HepG2 (cell line): ENCODE measurements around the gene IPPK. TPM values are rescaled to one million over a fixed set of nuclear protein-coding genes. Genes with fewer than 3 reads are reported as not detected.

Experiments
- ATAC-seq: fragments of 200-7000 bp; cut with Tn5 transposase; 3 replicates; pipeline ENCODE4 v1.9.1; 2020; ENCODE audit warnings: mild to moderate bottlenecking, moderate library complexity
- BruUV-seq: library from RNA; stranded (reverse); fragments of 400-500 nt; replicated peaks from 2 replicates; lab custom pipeline; 2021; lab: Mats Ljungman, UMichigan
- CTCF ChIA-PET: fragments of 300-600 bp; formaldehyde crosslinking; extraction: SDS; loops from one replicate; lab custom pipeline; 2021; ENCODE audit warnings: low total read pairs, inconsistent platforms, low intra/inter-chr PET ratio; lab: Yijun Ruan, JAX
- POLR2A ChIA-PET: fragments of 350-600 bp; sonication (Branson Sonifier 250); formaldehyde crosslinking; loops from one replicate; lab custom pipeline; 2020; ENCODE audit warnings: antibody characterized with exemption, inconsistent platforms; lab: Yijun Ruan, JAX
- DNase-seq: peaks from one replicate; pipeline ENCODE4 v3.0.0-alpha.2; 2015; ENCODE audit warnings: low spot score
- FAIRE-seq: peaks from 3 replicates; lab custom pipeline; 2011; peaks lifted over from hg19 to GRCh38; lab: Jason Lieb, UNC
- H2AFZ ChIP-seq: one replicate; pipeline ENCODE4 v1.6.1; 2011; ENCODE audit warnings: low read length, inconsistent platforms
- H3K27ac ChIP-seq: fragments of 300-600 bp; 3 replicates; pipeline ENCODE4 v1.8.0; 2011; ENCODE audit warnings: mixed run types, mild to moderate bottlenecking, mixed read lengths, low read length, inconsistent platforms; ENCODE audit not compliant: insufficient read depth; ENCODE audit errors: extremely low read length
- H3K27me3 ChIP-seq, 2 experiments: fragments of 200-600 bp in 1 of 2; 2 replicates in 1 of 2; 3 replicates in 1 of 2; pipeline versions ENCODE4 v1.6.0 to v1.8.0; 2011; ENCODE audit warnings: low read length in 2 of 2, mild to moderate bottlenecking in 2 of 2, moderate library complexity in 2 of 2, inconsistent platforms in 1 of 2; ENCODE audit not compliant: insufficient read depth in 2 of 2, control insufficient read depth in 1 of 2
- H3K36me3 ChIP-seq, 2 experiments: fragments of 200-600 bp in 1 of 2; replicated peaks in 1 of 2; 2 replicates in 1 of 2; 3 replicates in 1 of 2; pipeline versions ENCODE4 v1.5.1 to v1.8.0; 2011; ENCODE audit warnings: low read length in 2 of 2, inconsistent platforms in 1 of 2; ENCODE audit not compliant: insufficient read depth in 2 of 2, control insufficient read depth in 1 of 2
- H3K4me1 ChIP-seq: 2 replicates; pipeline ENCODE4 v1.5.1; 2012; ENCODE audit warnings: low read length, inconsistent platforms; ENCODE audit not compliant: insufficient read depth
- H3K4me2 ChIP-seq: 2 replicates; pipeline ENCODE4 v1.6.0; 2011; ENCODE audit warnings: low read depth, low read length, inconsistent platforms
- H3K4me3 ChIP-seq, 3 experiments: fragments of 200-600 bp in 1 of 3; sonication (generic), shearing (Covaris generic) in 1 of 3; replicated peaks in 1 of 3; 2 replicates each; pipeline ENCODE4 v1.5.1; 2011 to 2016; ENCODE audit warnings: low read length in 3 of 3, inconsistent platforms in 2 of 3, low read depth in 2 of 3, mild to moderate bottlenecking in 2 of 3, control low read depth in 1 of 3, mixed read lengths in 1 of 3; ENCODE audit not compliant: insufficient read depth in 1 of 3
- H3K79me2 ChIP-seq: one replicate; pipeline ENCODE4 v1.6.1; 2011; ENCODE audit warnings: low read length, inconsistent platforms; ENCODE audit not compliant: insufficient read depth
- H3K9ac ChIP-seq: 2 replicates; pipeline ENCODE4 v1.6.0; 2011; ENCODE audit warnings: mild to moderate bottlenecking, low read depth, low read length, inconsistent platforms; ENCODE audit not compliant: insufficient read depth
- H3K9me3 ChIP-seq: 2 replicates; pipeline ENCODE4 v1.5.1; 2012; ENCODE audit warnings: mild to moderate bottlenecking, low read length
- H4K20me1 ChIP-seq: 2 replicates; pipeline ENCODE4 v1.6.0; 2011; ENCODE audit warnings: inconsistent platforms, mild to moderate bottlenecking, low read length, moderate library complexity; ENCODE audit not compliant: insufficient read depth
- E2F5 ChIP-seq: sonication (generic); formaldehyde crosslinking; conservative IDR thresholded peaks from 2 replicates; pipeline ENCODE4 v1.4.0; 2020; ENCODE audit warnings: missing genetic modification reagents
- FOXP4 ChIP-seq: sonication (generic); formaldehyde crosslinking; IDR thresholded peaks from 2 replicates; pipeline ENCODE4 v1.4.0; 2020; ENCODE audit warnings: missing genetic modification reagents
- HOXA3 ChIP-seq: sonication (generic); formaldehyde crosslinking; IDR thresholded peaks from 2 replicates; pipeline ENCODE4 v1.5.0; 2020; ENCODE audit warnings: missing genetic modification reagents
- MAFK ChIP-seq, 2 experiments: IDR thresholded peaks in 1 of 2; conservative IDR thresholded peaks in 1 of 2; 2 replicates each; pipeline ENCODE4 v1.6.1; 2011; ENCODE audit warnings: improper control_type of control experiment in 2 of 2, low read length in 2 of 2
- RARG ChIP-seq: sonication (generic); formaldehyde crosslinking; IDR thresholded peaks from 2 replicates; pipeline ENCODE4 v1.4.0; 2020; ENCODE audit warnings: low read depth, mild to moderate bottlenecking, missing genetic modification reagents
- TEAD3 ChIP-seq: optimal IDR thresholded peaks from 2 replicates; pipeline ENCODE3; 2016; ENCODE audit warnings: borderline replicate concordance
- XBP1 ChIP-seq: sonication (generic); formaldehyde crosslinking; IDR thresholded peaks from 2 replicates; pipeline ENCODE4 v1.5.0; 2020; ENCODE audit warnings: missing genetic modification reagents
- ZBTB33 ChIP-seq: sonication (generic); formaldehyde crosslinking; IDR thresholded peaks from 2 replicates; pipeline ENCODE4 v1.4.0; 2020; ENCODE audit warnings: missing genetic modification reagents
- ZBTB43 ChIP-seq: sonication (generic); formaldehyde crosslinking; conservative IDR thresholded peaks from 2 replicates; pipeline ENCODE4 v1.4.0; 2020; ENCODE audit warnings: missing genetic modification reagents
- ZNF367 ChIP-seq: sonication (generic); formaldehyde crosslinking; IDR thresholded peaks from 2 replicates; pipeline ENCODE4 v1.4.0; 2020; ENCODE audit warnings: missing genetic modification reagents, borderline replicate concordance
- ZNF644 ChIP-seq: IDR thresholded peaks from 2 replicates; pipeline ENCODE4 v1.6.1; 2016; ENCODE audit warnings: low read depth
- ZNF652 ChIP-seq: IDR thresholded peaks from 2 replicates; pipeline ENCODE4 v1.6.1; 2016; ENCODE audit warnings: low read depth, borderline replicate concordance
- ZNF777 ChIP-seq: sonication (generic); formaldehyde crosslinking; IDR thresholded peaks from 2 replicates; pipeline ENCODE4 v1.4.0; 2020; ENCODE audit warnings: missing genetic modification reagents
- WGBS: methylation state at CpG from one replicate; pipeline ENCODE4 v1.1.6; 2017; ENCODE audit warnings: low lambda C conversion rate; 5-methylcytosine and 5-hydroxymethylcytosine counted together
- in situ Hi-C: cut with HindIII; loops from 2 replicates; pipeline ENCODE4 v1.10.0; 2017; ENCODE audit warnings: low pct_unique_long_range_greater_than_20kb; ENCODE audit not compliant: extremely low pct_ligation_motif_present
- intact Hi-C: fragments of 100-400 bp; cut with micrococcal nuclease; formaldehyde crosslinking; loops from one replicate; pipeline ENCODE4 v1.10.0; 2022; ENCODE audit not compliant: unreplicated experiment
- polyA plus RNA-seq, 8 experiments: library from polyadenylated mRNA; depleted of rRNA in 3 of 8; stranded (reverse) in 7 of 8; unstranded in 1 of 8; fragments of >200 nt; fragmentation: Illumina TruSeq in 4 of 8; extraction: Trizol in 4 of 8; gene quantifications; 2 replicates each; pipeline versions ENCODE4 v1.2.1 to v1.2.3, GENCODE V29; 2011 to 2016; ENCODE audit warnings: low read depth in 4 of 8, missing spikeins in 1 of 8, mixed read lengths in 1 of 8; ENCODE audit not compliant: insufficient read depth in 1 of 8
- total RNA-seq, 5 experiments: library from RNA; depleted of rRNA; stranded (reverse); fragments of >200 nt; fragmentation: Illumina TruSeq; extraction: Trizol; gene quantifications; 2 replicates each; pipeline ENCODE4 v1.2.3, GENCODE V29; 2016; ENCODE audit warnings: low read depth in 1 of 5

Gene IPPK
- total and polyA plus RNA-seq, 2 of the 13 experiments (the other 11 are each of a cell fraction or from before 2014, with no cell fraction given), result 9.9 to 14.1 TPM

- TF ChIP-seq TEAD3, result peak; percentile 69
- TF ChIP-seq ZBTB33 (CRISPR knock-in tag), result peak; percentile 62; the same call in 1 of the 2 replicates
- TF ChIP-seq, all 625 proteins: peak for 112
These were observed 53.2 kb downstream of the IPPK start (continued) for GRCh38 chr9:92616655-92617111.

- no peak for DNase-seq
- in situ Hi-C loops (no loop called here), intact Hi-C loops (no loop called here)
- CTCF ChIA-PET, result no interaction called here
- Histone ChIP-seq H3K4me2 (peak overlapping the region; percentile 11; the same call in 1 of the 2 replicates), H3K4me1 (peaks cover 63% of the 10 kb centered on the region), H3K79me2 (no peaks in the 10 kb centered on the region), H3K4me3 (no peak overlapping the region), H3K9me3 (no peaks in the 10 kb centered on the region), H3K27me3 (no peaks in the 10 kb centered on the region), H3K9ac (peak overlapping the region; percentile 32), H3K36me3 (peaks cover 5 to 23% of the 10 kb centered on the region in 2 experiments), H4K20me1 (no peaks in the 10 kb centered on the region), H2AFZ (no peak overlapping the region), H3K27ac (peak overlapping the region; percentile 74)
- no TSS peak for BruUV-seq
- 0 out of 3 replicates have a peak, but pooled peaks have one; percentile 9 for ATAC-seq
- POLR2A ChIA-PET, result interaction anchor here (0.8 to 1.5 kb wide), 5 partner anchors 8 to 477 kb away, joined by 3 to 8 read pairs (median 5); no protein-coding TSS in a partner anchor
- WGBS, result 82% methylated on average over 11 of the region's 11 CpGs
- FAIRE-seq, result no peak
- TF ChIP-seq MAFK (conservative IDR thresholded peaks at IDR 0.05 in 1 of 2, IDR thresholded peaks at IDR 0.05 in 1 of 2; ENCODE audit: low read length in 2 of 2), result no peak
- no peak for TF ChIP-seq FOXP4 (CRISPR knock-in tag)
- TF ChIP-seq ZBTB43 (CRISPR knock-in tag), result peak; percentile 85
- TF ChIP-seq ZNF644 (CRISPR knock-in tag), result no peak
- TF ChIP-seq RARG (CRISPR knock-in tag), result no peak
- 0 out of 2 replicates have a peak, but pooled peaks have one; percentile 17 for TF ChIP-seq ZNF652 (CRISPR knock-in tag)
- no peak for TF ChIP-seq XBP1 (CRISPR knock-in tag)
- no peak for TF ChIP-seq ZNF367 (CRISPR knock-in tag)
- TF ChIP-seq ZNF777 (CRISPR knock-in tag), result peak; percentile 33; the same call in 1 of the 2 replicates
- no peak for TF ChIP-seq E2F5 (CRISPR knock-in tag)
- TF ChIP-seq HOXA3 (CRISPR knock-in tag), result 0 out of 2 replicates have a peak, but pooled peaks have one; percentile 17
These were observed 53.7 kb downstream of the IPPK start for GRCh38 chr9:92616199-92616641.
